ENCODE data around the gene KCTD17.
"Not testable (repeated sequence)": the region's sequence is repeated elsewhere in the genome, so short reads cannot be mapped to it uniquely, and the experiment has no call there.

The KCTD17 gene

DNA sequence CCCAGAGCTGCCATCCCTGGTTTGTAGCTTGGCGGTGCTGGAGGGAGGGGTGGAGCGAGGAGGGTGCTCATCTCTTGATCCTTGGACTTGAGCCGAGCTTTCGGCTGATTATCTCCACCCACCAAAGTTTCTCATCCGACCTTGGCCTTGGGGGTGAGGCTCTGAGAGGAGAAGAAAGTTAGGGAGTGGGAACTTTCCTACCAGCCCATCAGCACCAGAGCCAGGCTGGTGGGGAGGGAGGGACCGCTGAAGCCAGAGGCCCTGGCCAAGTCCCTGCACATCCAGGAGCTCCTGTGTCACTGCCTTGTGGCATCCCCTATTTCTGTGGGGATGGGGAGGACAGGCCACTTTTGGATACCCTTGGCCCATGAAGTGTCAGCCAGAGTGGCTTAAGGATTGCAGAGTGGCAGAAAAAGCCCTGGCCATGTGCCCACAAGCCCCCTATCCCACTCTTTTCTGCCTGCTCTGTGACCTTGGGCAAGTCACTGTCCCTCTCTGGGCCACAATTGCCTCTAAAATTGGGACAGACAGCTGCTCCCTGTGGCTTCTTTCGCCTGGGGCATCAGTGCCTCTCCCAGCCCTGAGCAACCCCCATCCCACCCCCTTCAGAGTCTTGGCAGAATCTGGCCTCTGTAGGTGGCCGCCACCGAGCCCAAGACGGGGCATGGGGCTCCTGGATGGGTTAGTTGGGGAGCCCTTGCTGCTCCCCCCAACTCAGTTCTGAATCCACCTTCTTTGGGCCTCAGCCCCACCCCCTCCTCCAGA, 10.3 kb downstream of the KCTD17 start:
- DNase-seq, result no peak

GRCh38 chr22:37062376-37062675, 10.8 kb downstream of the KCTD17 start:
- no peak for DNase-seq

GRCh38 chr22:37062702-37063381, 11.3 kb downstream of the KCTD17 start:
- DNase-seq, result no peak

GRCh38 chr22:37063431-37064420, 12.2 kb downstream of the KCTD17 start:
- no peak for DNase-seq

- no peak for DNase-seq
Observed at GRCh38 chr22:37064553-37064952, 13.0 kb downstream of the KCTD17 start.

DNA sequence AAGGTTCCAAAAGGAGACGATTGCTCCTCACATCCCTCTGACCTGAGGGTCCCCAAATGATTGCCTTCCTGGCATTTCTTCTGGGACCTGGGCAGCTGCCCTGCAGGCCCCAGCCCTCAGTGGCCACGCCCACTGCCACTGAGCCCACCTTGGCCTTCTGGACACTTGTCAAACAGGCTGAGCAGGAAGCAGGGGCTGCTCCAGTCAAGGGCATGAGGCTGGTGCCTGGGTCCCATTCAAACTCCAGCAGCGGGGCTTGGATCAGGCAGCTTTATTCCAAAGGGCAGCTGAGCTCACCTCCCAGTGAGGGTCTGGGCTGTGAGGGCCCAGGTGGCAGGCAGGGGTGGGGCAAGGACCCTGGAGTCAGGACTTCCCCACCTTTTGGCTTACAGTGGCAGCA, 13.6 kb downstream of the KCTD17 start:
- DNase-seq, result no peak

GRCh38 chr22:37065961-37066360, 14.4 kb downstream of the KCTD17 start:
- DNase-seq, result no peak

GRCh38 chr22:37067428-37067827, 15.9 kb downstream of the KCTD17 start:
- no peak for DNase-seq

DNA sequence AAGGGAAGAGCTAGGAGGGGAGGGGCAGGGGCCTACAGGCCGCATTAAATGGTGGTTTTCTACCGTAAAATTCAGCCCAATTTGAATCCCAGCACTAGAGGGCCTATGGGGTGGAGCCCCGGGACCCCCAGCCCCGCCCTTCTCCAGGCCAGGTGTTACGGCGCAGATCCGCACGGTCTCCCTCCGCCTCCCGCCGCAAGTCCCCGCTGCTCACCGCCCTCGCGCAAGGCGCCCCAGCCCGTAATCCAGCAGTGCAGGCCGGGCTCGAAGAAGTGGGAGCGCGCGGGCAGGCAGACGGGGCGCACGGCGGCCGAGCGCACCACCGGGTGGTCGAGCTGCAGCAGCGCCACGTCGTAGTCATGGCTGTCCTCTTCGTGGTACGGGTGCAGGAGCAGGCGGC, 17.3 kb downstream of the KCTD17 start:
- DNase-seq, result no peak

GRCh38 chr22:37069319-37069718, 17.8 kb downstream of the KCTD17 start:
- no peak for DNase-seq

DNA sequence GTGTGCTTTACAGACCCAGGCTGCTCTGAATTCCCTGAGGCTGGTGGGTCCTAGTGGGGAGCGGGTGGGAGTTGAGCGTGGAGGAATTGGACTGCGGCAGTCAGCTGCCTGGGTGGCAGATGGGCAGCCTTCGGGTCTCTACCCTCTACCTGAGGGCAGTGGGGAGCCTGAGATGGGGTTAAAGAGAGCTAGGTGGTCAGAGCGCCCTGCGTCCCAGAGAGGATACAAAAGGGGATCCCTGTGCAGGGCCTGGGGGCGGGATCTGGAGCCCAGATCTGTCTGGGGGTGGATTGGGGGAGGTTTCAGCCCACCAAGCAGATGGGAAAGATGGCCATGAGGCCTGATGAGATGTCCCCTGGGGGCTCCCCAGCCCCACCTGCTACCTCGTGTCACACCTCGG, 18.2 kb downstream of the KCTD17 start:
- DNase-seq, result no peak

DNA sequence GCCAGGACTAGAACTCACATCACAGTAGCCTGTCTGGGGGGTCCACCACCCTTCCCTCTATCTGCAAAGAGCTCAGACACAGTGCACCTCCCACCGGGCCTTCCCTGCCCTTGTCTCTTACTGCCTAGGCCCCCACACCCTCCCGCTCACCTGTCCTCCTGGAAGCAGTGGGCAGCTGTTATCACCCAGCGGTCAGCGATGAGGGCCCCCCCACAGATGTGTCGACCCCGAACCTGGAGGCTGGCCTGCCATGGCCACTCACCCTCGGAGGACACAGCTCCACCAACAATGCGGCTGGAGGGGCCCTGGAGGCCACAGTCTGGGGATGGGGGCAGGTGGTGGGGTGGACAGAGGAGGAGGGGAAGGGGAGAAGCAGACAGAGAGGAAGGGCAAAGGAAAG, 18.8 kb downstream of the KCTD17 start:
- no peak for DNase-seq

- no peak for DNase-seq
Observed at GRCh38 chr22:37070744-37071143, 19.2 kb downstream of the KCTD17 start.

- DNase-seq, result not testable (repeated sequence)
Observed at GRCh38 chr22:37071850-37072592, 20.5 kb downstream of the KCTD17 start.

- no peak for DNase-seq
Observed at GRCh38 chr22:37072673-37073072, 21.1 kb downstream of the KCTD17 start.

- DNase-seq, result no peak
Observed at GRCh38 chr22:37074537-37074936, 23.0 kb downstream of the KCTD17 start.

GRCh38 chr22:37075046-37075445, 23.5 kb downstream of the KCTD17 start:
- no peak for DNase-seq

DNA sequence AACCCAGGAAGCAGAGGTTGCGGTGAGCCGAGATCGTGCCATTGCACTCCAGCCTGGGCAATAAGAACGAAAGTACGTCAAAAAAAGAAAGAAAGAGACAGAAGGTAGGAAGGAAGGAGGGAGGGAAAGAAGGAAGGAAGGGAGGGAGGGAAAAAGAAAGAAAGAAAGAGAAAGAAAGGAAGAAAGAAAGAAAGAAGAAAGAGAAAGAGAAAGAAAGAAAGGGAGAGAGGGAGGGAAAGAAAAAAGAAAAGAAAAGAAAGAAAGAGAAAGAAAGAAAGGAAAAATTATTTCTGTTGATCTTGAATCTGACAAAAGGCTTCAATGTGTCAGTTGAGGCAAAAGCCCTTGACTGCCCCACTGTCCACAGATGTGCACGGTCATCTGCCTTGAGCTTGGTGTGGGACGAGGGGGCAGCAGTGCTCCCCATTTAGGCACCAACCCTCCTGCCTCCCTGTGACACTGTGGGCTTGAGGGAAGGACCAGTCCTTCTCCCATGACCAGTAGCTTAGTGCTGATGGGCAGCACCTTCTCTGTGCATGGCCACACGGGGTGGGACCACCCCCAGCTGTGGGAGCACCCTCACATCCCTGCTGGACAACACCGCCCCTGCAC, 24.4 kb downstream of the KCTD17 start:
- DNase-seq, result no peak

DNA sequence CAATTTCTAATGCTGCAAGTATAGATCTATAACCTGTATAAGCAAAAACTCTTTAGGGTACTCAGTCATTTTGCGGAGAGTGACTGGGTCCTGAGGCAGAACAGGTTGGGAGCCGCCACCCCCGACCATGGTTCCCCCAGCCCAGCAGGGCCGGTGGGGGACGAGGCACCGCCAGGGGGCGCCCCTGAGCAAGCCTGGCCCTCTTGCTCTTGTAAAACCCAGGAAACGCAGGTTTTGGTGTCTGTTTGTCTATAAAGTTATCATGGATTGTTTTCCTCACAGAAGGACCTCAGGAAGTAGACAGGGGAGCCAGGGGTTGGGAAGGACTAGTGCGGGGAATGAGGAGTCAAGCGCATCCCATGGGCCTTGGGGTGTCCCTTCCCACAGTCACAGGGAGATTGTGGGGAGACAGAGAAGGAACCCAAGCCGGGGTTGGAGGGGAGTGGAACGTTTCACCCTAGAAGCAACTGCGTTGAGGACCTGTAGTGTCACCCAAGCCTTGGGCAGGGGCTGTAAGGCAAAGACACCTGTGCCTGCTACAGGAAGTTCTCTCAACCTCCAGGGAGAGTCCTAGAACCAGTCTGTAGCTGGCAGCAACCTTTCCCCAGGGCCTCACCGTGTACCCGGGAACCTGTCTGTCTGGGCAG, 26.4 kb downstream of the KCTD17 start:
- DNase-seq, result peak; percentile 98

DNA sequence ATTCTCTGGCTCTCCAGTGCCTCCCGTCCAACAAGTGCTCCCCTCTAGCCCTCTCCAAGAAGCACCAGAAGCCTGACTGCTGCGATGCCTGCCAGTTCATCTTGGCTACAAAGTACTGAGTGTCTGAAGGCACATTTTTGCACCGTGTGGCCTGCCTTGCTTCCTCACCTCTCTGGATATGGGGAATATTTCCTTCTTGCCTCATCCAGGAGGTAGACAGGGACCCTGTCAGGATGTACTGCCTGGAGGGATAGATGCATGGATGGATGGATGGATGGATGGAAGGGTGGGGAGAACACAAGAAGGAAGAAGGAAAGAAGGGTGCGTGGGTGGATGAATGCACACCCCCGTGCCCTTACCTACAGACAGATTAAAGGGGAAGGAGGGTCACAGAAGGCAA, 27.6 kb downstream of the KCTD17 start:
- DNase-seq, result peak; percentile 73

DNA sequence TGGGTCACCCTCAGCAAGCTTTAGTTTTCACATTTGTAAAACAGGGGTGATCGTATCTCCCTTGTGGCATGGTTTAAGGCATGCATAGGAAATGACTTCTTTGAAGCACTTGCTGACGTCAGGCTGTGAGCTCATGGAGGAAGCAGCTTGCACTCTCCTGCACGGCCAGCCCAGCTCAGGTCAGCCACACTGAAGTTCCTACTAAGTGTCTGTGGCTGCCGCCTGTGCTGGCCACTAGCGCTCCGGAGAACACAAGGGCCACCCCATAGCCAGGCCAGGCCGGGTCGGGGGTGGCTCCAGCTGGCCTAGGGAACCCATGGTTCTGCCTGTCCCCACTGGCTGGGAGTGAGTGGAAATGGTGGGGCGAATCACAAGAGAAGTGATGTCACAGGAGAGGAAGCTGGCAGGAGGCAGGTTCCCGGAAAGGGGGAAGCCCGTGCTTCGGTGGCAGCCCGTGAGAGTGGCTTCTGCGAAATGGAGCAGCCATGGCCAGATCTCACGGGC, 28.2 kb downstream of the KCTD17 start:
- DNase-seq, result peak; percentile 89

DNA sequence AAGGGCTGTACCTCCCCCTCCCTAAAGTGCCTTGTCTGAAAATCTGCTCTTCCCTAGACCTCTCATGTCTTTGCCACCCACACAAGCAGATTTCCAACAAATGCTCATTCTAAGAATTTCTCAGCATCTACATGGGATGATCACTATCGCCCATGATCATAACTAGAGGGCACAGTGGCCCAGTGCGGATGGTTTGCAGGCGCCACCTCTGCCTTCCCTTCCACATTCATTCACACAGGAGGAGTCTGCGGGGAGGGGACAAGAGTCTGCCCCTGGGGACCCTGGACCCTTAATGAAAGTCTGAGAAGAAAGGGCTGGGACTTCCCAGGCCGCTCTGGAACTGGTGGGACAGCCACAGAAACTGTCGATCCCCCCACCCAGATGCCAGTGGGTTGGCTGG, 28.9 kb downstream of the KCTD17 start:
- DNase-seq, result no peak
